ENCODE results near the gene CHEK1. TPM values are rescaled to one million over a fixed set of nuclear protein-coding genes. Genes with fewer than 3 reads are reported as not detected.

The CHEK1 gene
- total RNA-seq, 1 experiment from 2014 or later: 111 TPM

- TF ChIP-seq ATF6 (CRISPR knock-in tag; IDR thresholded peaks at IDR 0.05): no peak
- TF ChIP-seq ZNF219 (CRISPR knock-in tag; IDR thresholded peaks at IDR 0.05; ENCODE audit: borderline replicate concordance): no peak
- no peak for TF ChIP-seq ZBTB21 (CRISPR knock-in tag; IDR thresholded peaks at IDR 0.05; ENCODE audit: borderline replicate concordance)
- TF ChIP-seq USF2 (CRISPR knock-in tag; IDR thresholded peaks at IDR 0.05): no peak
- TF ChIP-seq CREB1 (CRISPR knock-in tag; IDR thresholded peaks at IDR 0.05): no peak
- TF ChIP-seq SMAD3 (CRISPR knock-in tag; IDR thresholded peaks at IDR 0.05; ENCODE audit: borderline replicate concordance): no peak
- Mint-ChIP-seq H3K4me1 (no peaks in the 10 kb centered on the region), H3K36me3 (peaks cover 32% of the 10 kb centered on the region), H3K9me3 (no peaks in the 10 kb centered on the region), H3K27ac (no peak overlapping the region), H3K4me3 (no peak overlapping the region), H3K27me3 (ENCODE audit: low read depth) (no peaks in the 10 kb centered on the region)
- POLR2A ChIA-PET: no interaction called here
- DNase-seq (ENCODE audit: low spot score) (no peak), ATAC-seq (no peak)
- CTCF ChIA-PET: no interaction called here
Measured at GRCh38 chr11:125674210-125674609, 49.2 kb downstream of the CHEK1 start.

GRCh38 chr11:125675196-125675595, 50.2 kb downstream of the CHEK1 start:
- no peak overlapping the region for H3K27ac Mint-ChIP-seq
- TF ChIP-seq NR2C2 (CRISPR knock-in tag; IDR thresholded peaks at IDR 0.05) (no peak), FOXP1 (CRISPR knock-in tag; IDR thresholded peaks at IDR 0.05; ENCODE audit: borderline replicate concordance) (no peak), E2F5 (CRISPR knock-in tag; IDR thresholded peaks at IDR 0.05) (no peak), ZNF512 (CRISPR knock-in tag; IDR thresholded peaks at IDR 0.05; ENCODE audit: borderline replicate concordance) (no peak), TEAD4 (CRISPR knock-in tag; IDR thresholded peaks at IDR 0.05) (no peak), ATF2 (CRISPR knock-in tag; IDR thresholded peaks at IDR 0.05; ENCODE audit: borderline replicate concordance, low read depth) (no peak), ZNF423 (CRISPR knock-in tag; IDR thresholded peaks at IDR 0.05) (no peak), NR3C1 (CRISPR knock-in tag; conservative IDR thresholded peaks at IDR 0.05; ENCODE audit: low read depth) (no peak), CTCF (IDR thresholded peaks at IDR 0.05) (no peak), ATF6 (CRISPR knock-in tag; IDR thresholded peaks at IDR 0.05) (no peak), ERG (CRISPR knock-in tag; IDR thresholded peaks at IDR 0.05) (no peak), ATF3 (CRISPR knock-in tag; conservative IDR thresholded peaks at IDR 0.05) (no peak), ZNF416 (CRISPR knock-in tag; IDR thresholded peaks at IDR 0.05) (no peak), MLX (CRISPR knock-in tag; IDR thresholded peaks at IDR 0.05) (no peak), PREB (CRISPR knock-in tag; IDR thresholded peaks at IDR 0.05; ENCODE audit: borderline replicate concordance) (no peak)
- peaks cover under 1% of the 10 kb centered on the region for H3K4me1 Mint-ChIP-seq
- CTCF ChIA-PET: no interaction called here
- ATAC-seq (no peak), DNase-seq (ENCODE audit: low spot score) (no peak)
- no peaks in the 10 kb centered on the region for H3K9me3 Mint-ChIP-seq
- POLR2A ChIA-PET: no interaction called here
- no peak overlapping the region for H3K4me3 Mint-ChIP-seq
- H3K27me3 Mint-ChIP-seq (ENCODE audit: low read depth): no peaks in the 10 kb centered on the region
- peaks cover 28% of the 10 kb centered on the region for H3K36me3 Mint-ChIP-seq

Data from WTC11 (cell line).